IPS DF 19.7 (cell line): Measurements from ENCODE around the gene MRPL37.
"Not testable (repeated sequence)": the region's sequence is repeated elsewhere in the genome, so short reads cannot be mapped to it uniquely, and the experiment has no call there.

Source experiments
- DNase-seq: peaks from one replicate; pipeline ENCODE4 v3.0.0-alpha.2; 2013; ENCODE audit warnings: low read depth, low spot score

Gene MRPL37

GRCh38 chr1:54219688-54220003, 19.7 kb downstream of the MRPL37 start:
- DNase-seq: no peak

DNA sequence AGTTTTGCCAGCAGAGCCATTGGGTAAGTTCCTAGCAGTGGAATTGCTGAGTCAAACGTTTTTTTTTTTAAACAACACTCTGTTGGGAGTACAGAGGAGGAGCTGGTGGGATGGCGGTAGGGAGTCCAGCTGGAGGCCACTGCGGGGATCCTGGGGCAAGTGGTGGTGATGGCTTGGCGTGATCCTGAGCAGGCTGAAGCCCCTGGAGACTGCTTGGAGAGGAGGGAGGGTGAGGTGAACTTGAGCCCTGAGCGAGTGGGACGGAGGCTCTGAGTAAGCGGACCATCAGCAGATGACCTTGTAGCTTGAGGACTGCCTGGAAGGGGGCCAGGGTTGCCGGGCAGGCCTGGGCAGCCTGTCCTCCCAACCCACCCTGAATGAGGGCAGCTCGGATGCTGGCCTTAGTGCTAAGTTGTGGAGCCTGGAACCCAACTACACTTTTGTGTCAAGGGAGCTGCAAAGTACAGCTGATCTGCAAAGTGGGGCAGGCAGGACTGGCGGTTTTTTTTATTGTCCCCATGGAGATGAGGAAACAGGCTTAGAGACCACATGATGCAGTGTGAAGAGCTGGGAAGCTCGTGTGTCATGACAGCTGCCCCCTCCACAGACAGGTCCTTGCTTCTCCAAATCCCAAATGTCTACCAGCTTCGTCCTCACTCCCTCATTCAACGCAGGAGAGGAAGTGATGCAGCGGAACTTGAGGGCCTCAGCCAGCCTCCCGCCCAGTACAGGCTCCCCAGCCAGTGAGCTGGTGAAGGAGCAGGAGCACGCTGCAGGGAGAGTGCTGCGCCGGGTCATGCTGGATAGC, 20.2 kb downstream of the MRPL37 start:
- DNase-seq: no peak

- no peak for DNase-seq
These were observed 21.3 kb downstream of the MRPL37 start for GRCh38 chr1:54221113-54221834.

GRCh38 chr1:54221867-54222484, 22.0 kb downstream of the MRPL37 start:
- DNase-seq: no peak

- no peak for DNase-seq
These were observed 22.7 kb downstream of the MRPL37 start for GRCh38 chr1:54222711-54223110.

- no peak for DNase-seq
These were observed 23.7 kb downstream of the MRPL37 start for GRCh38 chr1:54223441-54224202.

DNA sequence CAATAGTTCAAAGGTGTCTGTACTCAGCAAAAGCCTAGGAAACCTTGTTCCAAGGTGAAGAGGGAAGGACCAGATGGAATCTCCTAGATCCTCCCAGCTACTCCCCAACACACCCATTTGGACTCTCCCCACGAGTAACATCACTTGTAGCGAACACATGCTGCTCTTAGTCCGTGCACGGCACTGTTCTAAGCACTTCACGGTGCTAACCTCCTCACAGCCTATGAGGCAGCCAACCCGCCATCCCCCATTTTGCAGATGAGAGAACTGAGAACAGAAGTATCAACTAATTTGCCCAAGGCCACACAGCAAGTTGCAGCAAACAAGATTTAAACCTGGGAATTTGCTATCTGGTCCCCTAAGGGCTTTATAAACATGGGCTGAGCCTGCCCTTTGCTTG, 24.3 kb downstream of the MRPL37 start:
- DNase-seq: no peak

DNA sequence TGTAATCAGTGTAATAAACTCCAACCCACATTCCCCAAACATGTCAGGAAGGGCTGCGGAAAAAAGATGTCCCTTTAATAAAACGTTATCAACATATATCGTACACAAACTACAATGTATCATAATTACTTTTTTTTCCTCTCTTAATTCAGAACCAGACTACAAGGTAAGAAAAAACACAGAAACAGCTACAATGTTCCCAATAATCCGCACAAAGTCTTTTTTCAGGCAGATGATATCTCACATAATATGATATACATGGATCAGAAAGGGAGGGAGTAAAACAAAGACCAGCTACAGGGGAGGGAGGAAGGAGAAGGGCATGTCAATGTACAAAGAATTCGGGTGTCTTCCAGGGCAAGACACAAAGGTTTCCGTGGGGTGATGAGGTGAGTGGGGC, 25.4 kb downstream of the MRPL37 start:
- no peak for DNase-seq

GRCh38 chr1:54225986-54226559, 26.1 kb downstream of the MRPL37 start:
- DNase-seq: no peak

DNA sequence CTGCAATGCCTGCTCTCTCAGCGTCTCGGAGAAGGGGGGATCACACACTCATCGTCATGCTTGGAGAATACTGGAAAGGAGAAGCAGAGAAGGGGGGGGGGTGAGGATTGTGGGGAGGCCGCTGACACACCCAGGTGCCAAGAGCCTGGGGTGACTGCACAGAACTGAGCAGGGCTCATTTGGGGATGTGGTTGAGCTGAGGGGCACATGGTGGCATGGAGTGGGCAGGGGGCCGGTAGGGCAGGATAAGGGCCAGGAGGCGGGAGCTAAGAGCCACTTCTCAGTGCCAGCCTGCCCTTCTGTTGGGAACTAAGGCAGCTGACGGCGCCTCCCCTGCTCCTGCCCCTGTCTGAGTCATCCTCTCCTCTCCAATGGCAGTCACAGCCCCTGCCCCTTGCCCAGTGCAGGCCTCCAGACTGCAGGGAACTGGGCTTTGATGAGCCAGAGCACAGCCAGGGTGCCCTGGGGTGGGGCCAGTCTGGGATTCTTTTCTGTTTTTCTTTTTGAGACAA, 27.2 kb downstream of the MRPL37 start:
- no peak for DNase-seq

GRCh38 chr1:54227891-54228310, 27.9 kb downstream of the MRPL37 start:
- no peak for DNase-seq

GRCh38 chr1:54228638-54229079, 28.7 kb downstream of the MRPL37 start:
- DNase-seq: no peak

DNA sequence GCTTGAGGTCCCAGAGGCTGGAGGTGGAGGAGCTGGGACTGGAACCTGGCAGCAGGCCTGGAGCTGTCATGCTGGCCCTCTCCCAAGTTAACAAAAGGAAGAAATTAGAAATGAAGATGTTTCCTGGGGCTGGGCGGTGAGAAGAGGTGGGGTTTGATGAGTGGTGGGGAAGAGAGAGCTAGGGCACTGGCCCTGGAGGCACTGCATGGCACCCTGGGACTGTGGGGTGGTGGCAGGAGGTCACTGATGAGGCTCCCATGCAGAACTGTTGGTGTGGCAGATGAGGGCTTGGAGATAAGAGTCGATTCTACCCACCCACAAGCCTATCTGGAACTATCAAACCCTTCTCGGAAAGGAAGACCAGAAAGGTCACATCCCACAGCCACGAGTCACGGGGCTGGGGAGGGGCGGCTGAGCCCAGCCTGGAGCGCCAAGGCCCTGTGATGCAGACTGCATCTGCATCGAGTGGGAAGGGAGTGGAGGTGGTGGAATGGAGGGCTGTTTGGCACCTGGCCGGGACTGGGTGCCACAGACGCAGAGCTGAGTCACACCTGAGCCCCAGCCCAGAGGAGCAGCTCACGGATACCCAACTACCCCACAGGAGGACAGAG, 29.4 kb downstream of the MRPL37 start:
- DNase-seq: no peak

DNA sequence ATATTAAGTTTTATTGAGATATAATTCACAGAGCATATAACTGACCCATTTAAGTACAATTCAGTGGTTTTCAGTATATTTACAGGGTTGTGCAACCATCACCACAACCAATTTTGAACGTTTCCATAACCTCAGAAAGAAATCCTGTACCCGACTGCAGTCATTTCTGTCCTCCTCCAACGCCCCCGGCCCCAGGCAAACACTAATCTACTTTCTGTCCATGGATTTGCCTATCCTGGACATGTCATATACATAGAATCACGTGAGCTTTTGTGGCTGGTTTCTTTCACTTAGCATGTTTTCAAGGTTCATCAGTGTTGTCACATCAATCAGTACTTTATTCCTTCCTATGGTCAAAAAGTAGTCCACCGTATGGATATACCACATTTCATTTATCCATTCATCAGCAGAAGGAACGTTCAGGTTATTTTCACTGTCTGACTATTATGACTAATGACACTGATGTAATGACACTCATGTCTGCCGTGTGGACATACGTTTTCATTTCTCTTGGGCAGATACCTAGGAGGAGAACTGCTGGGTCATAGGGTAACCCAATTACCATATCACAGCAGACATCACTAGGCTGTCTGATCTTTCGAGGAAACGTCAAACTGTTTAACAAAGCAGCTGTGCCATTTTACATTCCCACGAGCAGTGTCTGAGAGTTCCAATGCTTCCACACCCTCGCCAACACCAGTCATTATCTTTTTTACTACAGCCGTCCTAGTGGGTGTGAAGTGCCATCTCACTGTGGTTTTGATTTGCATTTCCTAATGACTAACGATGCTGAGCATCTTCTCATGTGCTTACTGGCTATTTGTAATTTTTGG, 30.8 kb downstream of the MRPL37 start:
- DNase-seq: no peak

DNA sequence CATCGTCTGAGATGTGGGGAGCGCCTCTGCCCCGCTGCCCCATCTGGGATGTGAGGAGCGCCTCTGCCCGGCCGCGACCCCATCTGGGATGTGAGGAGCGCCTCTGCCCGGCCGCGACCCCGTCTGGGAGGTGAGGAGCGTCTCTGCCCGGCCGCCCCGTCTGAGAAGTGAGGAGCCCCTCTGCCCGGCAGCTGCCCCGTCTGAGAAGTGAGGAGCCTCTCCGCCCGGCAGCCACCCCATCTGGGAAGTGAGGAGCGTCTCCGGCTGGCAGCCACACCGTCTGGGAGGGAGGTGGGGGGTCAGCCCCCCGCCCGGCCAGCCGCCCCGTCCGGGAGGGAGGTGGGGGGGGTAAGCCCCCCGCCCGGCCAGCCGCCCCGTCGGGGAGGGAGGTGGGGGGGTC, 33.2 kb downstream of the MRPL37 start:
- not testable (repeated sequence) for DNase-seq

- no peak for DNase-seq
These were observed 34.3 kb downstream of the MRPL37 start for GRCh38 chr1:54234284-54234683.

DNA sequence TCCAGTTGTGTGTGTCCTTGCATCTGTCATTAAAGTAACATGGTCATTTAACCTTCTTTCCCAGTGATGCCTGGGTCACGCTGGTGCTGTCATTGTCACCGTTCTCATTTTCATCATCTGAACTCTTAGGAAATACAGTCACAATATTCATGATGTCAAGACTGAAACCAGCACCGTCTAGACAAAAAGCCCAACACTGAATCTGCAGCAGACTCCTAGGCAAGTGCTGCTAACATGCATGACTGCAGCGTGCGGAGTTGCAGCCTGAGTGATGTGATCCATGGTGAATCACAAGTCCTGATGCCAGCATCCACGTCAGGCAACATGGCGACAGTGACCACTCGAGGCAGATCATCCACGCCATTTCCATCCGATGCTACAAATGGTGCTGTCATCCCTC, 37.6 kb downstream of the MRPL37 start:
- DNase-seq: no peak

DNA sequence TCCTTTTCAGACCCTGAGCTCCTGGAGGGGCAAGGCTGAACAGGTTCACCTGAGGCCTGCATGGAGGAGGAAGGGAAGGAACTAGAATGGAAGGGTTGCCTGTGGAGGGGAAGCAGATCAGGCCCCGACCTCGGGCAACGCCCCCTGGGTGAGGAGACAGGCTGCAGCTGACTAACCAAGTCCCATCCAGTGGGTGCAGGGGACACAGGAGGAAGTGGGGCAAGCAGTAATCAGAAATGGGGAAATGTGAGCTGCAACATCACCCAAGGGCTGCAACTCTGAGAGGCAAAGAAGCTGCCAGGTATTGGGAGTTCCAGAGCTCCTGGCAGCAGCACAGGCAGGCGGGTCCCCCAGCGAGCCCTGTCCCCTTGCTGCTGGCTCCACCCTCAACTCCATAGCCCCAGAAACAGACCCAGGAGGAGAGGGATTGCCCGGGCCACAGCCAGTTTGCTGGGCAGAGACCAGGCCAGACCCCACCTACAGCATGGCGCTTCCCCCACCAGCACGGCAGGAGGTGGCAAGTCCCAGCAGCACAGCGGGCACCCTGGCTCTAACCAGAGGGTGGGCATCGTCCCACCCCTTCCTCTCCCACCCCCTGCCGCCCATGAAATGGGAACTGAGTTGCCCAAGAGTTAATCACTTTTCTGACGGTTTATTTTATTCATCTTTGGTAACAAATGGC, 38.5 kb downstream of the MRPL37 start:
- no peak for DNase-seq

DNA sequence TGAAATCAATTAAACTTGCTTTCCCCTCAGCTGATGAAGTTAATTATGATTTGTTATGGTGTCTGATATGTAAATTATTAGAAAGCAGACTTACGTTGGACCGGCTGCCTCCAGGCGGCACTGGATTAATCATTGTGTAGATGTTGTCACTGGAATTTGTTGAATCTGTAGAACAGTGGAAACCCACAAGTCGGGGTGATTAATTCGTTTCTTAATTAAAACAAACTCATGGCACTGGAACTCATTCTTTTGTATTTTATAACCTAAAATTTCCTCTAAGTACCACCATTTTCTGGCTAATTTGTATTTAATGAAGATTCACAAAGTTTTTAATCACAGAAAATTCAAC, 39.0 kb downstream of the MRPL37 start:
- no peak for DNase-seq

DNA sequence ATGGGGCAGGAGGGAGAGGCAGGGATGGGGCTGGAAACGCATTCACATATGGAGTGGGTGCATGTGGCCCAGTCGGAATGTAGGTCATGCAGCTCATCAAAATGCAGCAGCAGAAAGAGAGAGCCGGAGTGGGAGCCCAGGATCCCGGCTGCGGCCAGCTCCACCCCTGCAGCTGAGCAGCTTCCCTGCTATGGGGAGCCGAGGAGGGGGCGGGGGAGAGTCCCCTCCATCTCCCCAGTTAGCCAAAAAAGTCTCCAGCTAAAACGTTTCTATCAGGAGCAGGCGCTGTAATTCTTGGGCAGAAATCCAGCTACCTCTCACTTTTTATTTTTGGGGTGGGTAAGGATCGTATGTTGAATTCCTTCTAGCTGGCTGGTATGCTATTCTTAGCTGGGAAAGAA, 39.7 kb downstream of the MRPL37 start:
- DNase-seq: no peak
